Esophagus (tissue), 2 donors: ENCODE data around the gene CCL7. TPM values are rescaled to one million over a fixed set of nuclear protein-coding genes. Genes with fewer than 3 reads are reported as not detected.
A peak's percentile ranks its signal among the peaks of the same experiment; 100 is the strongest.

Experiments
- H3K27ac ChIP-seq, 2 donors: one replicate each; pipeline ENCODE4 v1.5.1; 2013; ENCODE audit warnings: low read depth in 2 of 2, mild to moderate bottlenecking in 2 of 2, inconsistent platforms in 1 of 2, low read length in 1 of 2, moderate library complexity in 1 of 2
- H3K27me3 ChIP-seq, 2 donors: one replicate each; pipeline ENCODE4 v1.6.1; 2013; ENCODE audit warnings: low read length in 2 of 2, control low read depth in 1 of 2, mild to moderate bottlenecking in 1 of 2; ENCODE audit not compliant: insufficient read depth in 2 of 2, control insufficient read depth in 1 of 2
- H3K36me3 ChIP-seq, 2 donors: one replicate each; pipeline ENCODE4 v1.6.1; 2013; ENCODE audit warnings: low read length in 1 of 2; ENCODE audit not compliant: control insufficient read depth in 2 of 2, insufficient read depth in 2 of 2
- H3K4me1 ChIP-seq, 2 donors: one replicate each; pipeline ENCODE4 v1.6.1; 2013; ENCODE audit warnings: low read length in 1 of 2; ENCODE audit not compliant: control insufficient read depth in 2 of 2, insufficient read depth in 2 of 2
- H3K4me3 ChIP-seq, 2 donors: one replicate each; pipeline ENCODE4 v1.5.1; 2013; ENCODE audit warnings: low read length in 2 of 2, mild to moderate bottlenecking in 2 of 2, low read depth in 1 of 2, moderate library complexity in 1 of 2
- H3K9me3 ChIP-seq, 2 donors: one replicate each; pipeline ENCODE4 v1.6.1; 2013; ENCODE audit warnings: mild to moderate bottlenecking in 2 of 2, low read depth in 1 of 2, low read length in 1 of 2, moderate library complexity in 1 of 2; ENCODE audit not compliant: control insufficient read depth in 2 of 2, insufficient read depth in 1 of 2
- WGBS, 2 donors: extraction: QIAGEN DNeasy Blood & Tissue Kit; methylation state at CpG; one replicate each; pipeline ENCODE4 v1.1.7; 2013; 5-methylcytosine and 5-hydroxymethylcytosine counted together
- polyA plus RNA-seq, 2 donors: library from polyadenylated mRNA; stranded (reverse); fragments of 200-250 nt; gene quantifications; one replicate each; pipeline ENCODE4 v1.2.3, GENCODE V29; 2013
- donor health status: healthy with polysubstance abuse.
- donor health status: Bipolar disorder and iron deficiency.

The CCL7 gene
- polyA plus RNA-seq, 2 donors = not detected

- H3K4me1 ChIP-seq = peaks cover 0 to 3% of the 10 kb centered on the region in 2 donors
- 54 to 59% methylated on average over 3 of the region's 3 CpGs for WGBS, 2 donors
- no peaks in the 10 kb centered on the region for H3K9me3 ChIP-seq
- H3K4me3 ChIP-seq = no peak overlapping the region
- peaks cover 0 to 2% of the 10 kb centered on the region in 2 donors for H3K27me3 ChIP-seq
- peak overlapping the region in 1 of 2 donors; percentile 70 for H3K27ac ChIP-seq
- no peaks in the 10 kb centered on the region for H3K36me3 ChIP-seq
These were observed 16.9 kb upstream of the CCL7 start for GRCh38 chr17:34253139-34253525.

GRCh38 chr17:34254146-34254545 is 15.9 kb upstream of the CCL7 start:
- Histone ChIP-seq H3K36me3 (no peaks in the 10 kb centered on the region), H3K4me3 (no peak overlapping the region), H3K4me1 (peaks cover 3% of the 10 kb centered on the region in 2 donors), H3K9me3 (no peaks in the 10 kb centered on the region), H3K27me3 (peaks cover 0 to 2% of the 10 kb centered on the region in 2 donors), H3K27ac (peak overlapping the region; percentile 67 to 80)
- WGBS, 2 donors = 18 to 27% methylated on average over 3 of the region's 3 CpGs

DNA sequence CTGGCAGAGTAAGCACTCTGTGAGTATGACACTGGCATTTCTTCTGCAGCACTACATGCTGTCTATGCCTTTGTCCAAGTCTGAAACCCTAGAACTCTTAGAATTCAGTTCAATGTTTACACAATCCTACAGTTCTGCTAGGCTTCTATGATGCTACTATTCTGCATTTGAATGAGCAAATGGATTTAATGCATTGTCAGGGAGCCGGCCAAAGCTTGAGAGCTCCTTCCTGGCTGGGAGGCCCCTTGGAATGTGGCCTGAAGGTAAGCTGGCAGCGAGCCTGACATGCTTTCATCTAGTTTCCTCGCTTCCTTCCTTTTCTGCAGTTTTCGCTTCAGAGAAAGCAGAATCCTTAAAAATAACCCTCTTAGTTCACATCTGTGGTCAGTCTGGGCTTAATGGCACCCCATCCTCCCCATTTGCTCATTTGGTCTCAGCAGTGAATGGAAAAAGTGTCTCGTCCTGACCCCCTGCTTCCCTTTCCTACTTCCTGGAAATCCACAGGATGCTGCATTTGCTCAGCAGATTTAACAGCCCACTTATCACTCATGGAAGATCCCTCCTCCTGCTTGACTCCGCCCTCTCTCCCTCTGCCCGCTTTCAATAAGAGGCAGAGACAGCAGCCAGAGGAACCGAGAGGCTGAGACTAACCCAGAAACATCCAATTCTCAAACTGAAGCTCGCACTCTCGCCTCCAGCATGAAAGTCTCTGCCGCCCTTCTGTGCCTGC is 15.2 kb upstream of the CCL7 start, which contains the start of gene CCL2:
Gene CCL2 (plus strand): TSS at position 635 of the 730 bp plus-strand sequence. CDS start 65 bp downstream, at position 700.
- peak within 1 kb of the TSS in 1 of 2 donors; percentile 47 for H3K4me3 ChIP-seq
- H3K4me1 ChIP-seq = peaks cover 3% of the 10 kb centered on the region in 2 donors
- H3K36me3 ChIP-seq = no peaks in the 10 kb centered on the region
- no peaks in the 10 kb centered on the region for H3K9me3 ChIP-seq
- WGBS, 2 donors = 2 to 4% methylated on average over 11 of the region's 11 CpGs
- peaks cover 0 to 2% of the 10 kb centered on the region in 2 donors for H3K27me3 ChIP-seq
- peak within 1 kb of the TSS; percentile 72 to 80 for H3K27ac ChIP-seq

GRCh38 chr17:34255381-34255732 is 14.7 kb upstream of the CCL7 start:
- Histone ChIP-seq H3K4me1 (peaks cover 3% of the 10 kb centered on the region in 2 donors), H3K27me3 (peaks cover 0 to 2% of the 10 kb centered on the region in 2 donors)
- WGBS, 2 donors = 21 to 31% methylated on average over 5 of the region's 5 CpGs

GRCh38 chr17:34255841-34256240 is 14.2 kb upstream of the CCL7 start:
- peaks cover 3% of the 10 kb centered on the region in 2 donors for H3K4me1 ChIP-seq
- peak overlapping the region in 1 of 2 donors; percentile 47 for H3K4me3 ChIP-seq
- WGBS, 2 donors = 47 to 58% methylated on average over 1 of the region's 1 CpG
- H3K27me3 ChIP-seq = peaks cover 0 to 2% of the 10 kb centered on the region in 2 donors
- peak overlapping the region; percentile 72 to 80 for H3K27ac ChIP-seq
- no peaks in the 10 kb centered on the region for H3K9me3 ChIP-seq
- H3K36me3 ChIP-seq = peaks cover 0 to 3% of the 10 kb centered on the region in 2 donors

More at GRCh38 chr17:34255381-34255732, 14.7 kb upstream of the CCL7 start:
- Histone ChIP-seq H3K9me3 (no peaks in the 10 kb centered on the region), H3K27ac (peak overlapping the region; percentile 72 to 80), H3K4me3 (peak overlapping the region in 1 of 2 donors; percentile 47), H3K36me3 (peaks cover 0 to 1% of the 10 kb centered on the region in 2 donors)

- H3K4me3 ChIP-seq = no peak overlapping the region
- H3K9me3 ChIP-seq = no peaks in the 10 kb centered on the region
- peaks cover 0 to 3% of the 10 kb centered on the region in 2 donors for H3K36me3 ChIP-seq
- H3K27me3 ChIP-seq = peaks cover 0 to 2% of the 10 kb centered on the region in 2 donors
- H3K4me1 ChIP-seq = peaks cover 0 to 3% of the 10 kb centered on the region in 2 donors
- WGBS, 2 donors = 86 to 87% methylated on average over 5 of the region's 5 CpGs
- no peak overlapping the region for H3K27ac ChIP-seq
These were observed 12.6 kb upstream of the CCL7 start for GRCh38 chr17:34257299-34257985.

GRCh38 chr17:34257986-34258326 is 12.1 kb upstream of the CCL7 start:
- Histone ChIP-seq H3K4me1 (peaks cover 0 to 3% of the 10 kb centered on the region in 2 donors), H3K27me3 (peaks cover 0 to 2% of the 10 kb centered on the region in 2 donors), H3K27ac (no peak overlapping the region), H3K36me3 (peaks cover 0 to 3% of the 10 kb centered on the region in 2 donors), H3K4me3 (no peak overlapping the region), H3K9me3 (no peaks in the 10 kb centered on the region)
- WGBS, 2 donors = 79 to 81% methylated on average over 1 of the region's 1 CpG

DNA sequence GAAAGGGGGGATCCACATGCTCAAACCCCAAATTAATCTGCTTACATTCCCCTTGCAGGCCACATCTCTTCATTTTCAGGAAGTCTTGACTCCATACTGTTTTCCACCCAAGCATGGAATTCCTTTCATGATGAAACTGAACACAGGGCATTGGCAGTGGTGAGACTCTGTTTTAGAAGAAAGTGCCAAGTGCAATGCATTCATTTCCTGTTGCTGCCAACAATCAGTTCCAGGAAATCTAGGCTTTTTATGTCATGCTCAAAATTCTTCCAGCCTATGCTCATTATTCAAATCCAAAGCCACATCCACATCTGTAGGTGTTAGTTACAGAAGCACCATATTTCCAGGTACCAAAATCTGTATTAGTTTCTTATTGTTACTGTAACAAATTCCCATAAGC is 10.9 kb upstream of the CCL7 start:
- H3K9me3 ChIP-seq = no peaks in the 10 kb centered on the region
- H3K4me3 ChIP-seq = no peak overlapping the region
- no peaks in the 10 kb centered on the region for H3K27me3 ChIP-seq
- peaks cover 0 to 3% of the 10 kb centered on the region in 2 donors for H3K4me1 ChIP-seq
- H3K36me3 ChIP-seq = peaks cover 0 to 3% of the 10 kb centered on the region in 2 donors
- H3K27ac ChIP-seq = no peak overlapping the region

DNA sequence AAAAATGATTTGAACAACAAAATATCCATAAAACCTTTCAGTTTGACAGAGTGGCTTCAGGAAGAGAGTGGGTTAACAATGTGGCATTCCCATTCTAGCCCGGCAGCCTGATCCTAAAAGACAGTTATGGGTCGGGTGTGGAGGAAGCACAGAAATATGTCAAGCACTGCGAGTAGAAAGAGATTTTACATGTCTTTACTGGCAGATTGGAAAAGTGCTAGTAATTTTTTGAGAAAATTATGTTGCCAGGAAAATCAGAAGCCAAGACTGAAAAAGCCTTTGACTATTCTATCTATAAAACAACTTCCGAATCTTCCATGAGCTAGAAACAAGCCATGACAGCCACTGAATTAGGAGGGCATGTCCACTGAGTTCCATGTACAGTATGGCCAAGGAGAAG is 9.2 kb upstream of the CCL7 start:
- H3K27me3 ChIP-seq = no peaks in the 10 kb centered on the region
- no peak overlapping the region for H3K27ac ChIP-seq
- peaks cover 0 to 3% of the 10 kb centered on the region in 2 donors for H3K4me1 ChIP-seq
- H3K36me3 ChIP-seq = peaks cover 0 to 3% of the 10 kb centered on the region in 2 donors
- 37 to 52% methylated on average over 4 of the region's 4 CpGs for WGBS, 2 donors
- H3K4me3 ChIP-seq = no peak overlapping the region
- H3K9me3 ChIP-seq = no peaks in the 10 kb centered on the region
